Gastrocnemius medialis (tissue), 4 donors: ENCODE data around the gene CTDSPL.

Experiments
- CTCF ChIP-seq, 5 experiments: fragments of 450-650 bp in 3 of 5; fragments of 200-600 bp in 2 of 5; sonication (generic) in 2 of 5; IDR thresholded peaks in 4 of 5; conservative IDR thresholded peaks in 1 of 5; 1 replicate in 4 of 5; 2 replicates in 1 of 5; pipeline ENCODE4 v1.5.1; 2016 to 2019; ENCODE audit warnings: antibody characterized with exemption in 5 of 5, mild to moderate bottlenecking in 3 of 5, moderate library complexity in 3 of 5
- POLR2A ChIP-seq, 2 donors: fragments of 450-650 bp; IDR thresholded peaks; one replicate each; pipeline ENCODE4 v1.6.1; 2017; ENCODE audit warnings: antibody characterized with exemption in 2 of 2, mild to moderate bottlenecking in 2 of 2, moderate library complexity in 2 of 2

- TF ChIP-seq CTCF (IDR thresholded peaks at IDR 0.05 in 4 of 5, conservative IDR thresholded peaks at IDR 0.05 in 1 of 5) (no peak), POLR2A (IDR thresholded peaks at IDR 0.05) (no peak)
Observed at GRCh38 chr3:37945156-37945806, 83.6 kb downstream of the CTDSPL start.
